GM12873 (cell line): ENCODE data around the gene PTPRG.

Experiments
- TF ChIP-seq, protein P1 (sequence below): IDR thresholded peaks from 2 replicates; pipeline ENCODE4 v1.5.1; 2012; ENCODE audit warnings: low read depth, mild to moderate bottlenecking, moderate library complexity, low read length, control low read depth; ENCODE audit not compliant: insufficient read depth; ENCODE audit errors: missing control alignments

Gene PTPRG

GRCh38 chr3:62266668-62267283, 705.4 kb downstream of the PTPRG start:
- TF ChIP-seq, protein P1, sequence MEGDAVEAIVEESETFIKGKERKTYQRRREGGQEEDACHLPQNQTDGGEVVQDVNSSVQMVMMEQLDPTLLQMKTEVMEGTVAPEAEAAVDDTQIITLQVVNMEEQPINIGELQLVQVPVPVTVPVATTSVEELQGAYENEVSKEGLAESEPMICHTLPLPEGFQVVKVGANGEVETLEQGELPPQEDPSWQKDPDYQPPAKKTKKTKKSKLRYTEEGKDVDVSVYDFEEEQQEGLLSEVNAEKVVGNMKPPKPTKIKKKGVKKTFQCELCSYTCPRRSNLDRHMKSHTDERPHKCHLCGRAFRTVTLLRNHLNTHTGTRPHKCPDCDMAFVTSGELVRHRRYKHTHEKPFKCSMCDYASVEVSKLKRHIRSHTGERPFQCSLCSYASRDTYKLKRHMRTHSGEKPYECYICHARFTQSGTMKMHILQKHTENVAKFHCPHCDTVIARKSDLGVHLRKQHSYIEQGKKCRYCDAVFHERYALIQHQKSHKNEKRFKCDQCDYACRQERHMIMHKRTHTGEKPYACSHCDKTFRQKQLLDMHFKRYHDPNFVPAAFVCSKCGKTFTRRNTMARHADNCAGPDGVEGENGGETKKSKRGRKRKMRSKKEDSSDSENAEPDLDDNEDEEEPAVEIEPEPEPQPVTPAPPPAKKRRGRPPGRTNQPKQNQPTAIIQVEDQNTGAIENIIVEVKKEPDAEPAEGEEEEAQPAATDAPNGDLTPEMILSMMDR = no peak

- TF ChIP-seq, protein P1 = no peak
Measured at GRCh38 chr3:62276658-62277180, 715.3 kb downstream of the PTPRG start.

DNA sequence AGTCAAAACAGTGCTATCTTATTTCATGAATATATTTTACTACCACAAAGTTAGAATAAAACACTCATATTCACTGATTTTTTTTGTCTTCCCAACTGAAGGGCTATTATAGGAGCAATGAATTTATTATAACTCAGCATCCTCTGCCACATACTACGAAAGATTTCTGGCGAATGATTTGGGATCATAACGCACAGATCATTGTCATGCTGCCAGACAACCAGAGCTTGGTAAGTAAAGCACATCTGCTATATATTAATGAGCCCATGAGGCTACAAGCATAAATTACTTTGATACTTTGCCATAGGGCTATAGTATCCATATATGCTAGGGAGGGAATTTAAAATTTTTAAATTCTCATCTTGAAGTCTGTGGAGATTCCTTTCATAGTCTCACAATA, 716.1 kb downstream of the PTPRG start:
- TF ChIP-seq, protein P1 = no peak

GRCh38 chr3:62277986-62278385, 716.6 kb downstream of the PTPRG start:
- TF ChIP-seq, protein P1 = no peak

DNA sequence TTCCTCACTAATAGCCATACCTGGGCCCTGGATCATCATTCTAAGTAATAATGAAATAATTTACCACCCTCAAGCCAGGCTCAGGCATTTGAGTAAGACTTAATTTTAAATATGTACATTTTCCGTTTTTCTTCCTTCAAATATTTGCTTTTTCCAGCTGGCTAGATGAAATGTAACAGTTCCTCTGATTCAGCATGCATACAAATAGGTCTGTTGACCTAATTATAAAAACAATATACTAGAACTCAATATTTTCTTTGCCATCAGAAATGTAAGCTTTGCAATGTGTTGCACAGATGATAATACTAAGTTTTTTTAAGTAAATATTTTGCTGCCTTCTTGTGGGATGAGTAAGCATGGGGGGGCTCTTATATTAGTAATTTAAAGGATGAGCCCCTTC, 720.4 kb downstream of the PTPRG start:
- TF ChIP-seq, protein P1 = no peak

DNA sequence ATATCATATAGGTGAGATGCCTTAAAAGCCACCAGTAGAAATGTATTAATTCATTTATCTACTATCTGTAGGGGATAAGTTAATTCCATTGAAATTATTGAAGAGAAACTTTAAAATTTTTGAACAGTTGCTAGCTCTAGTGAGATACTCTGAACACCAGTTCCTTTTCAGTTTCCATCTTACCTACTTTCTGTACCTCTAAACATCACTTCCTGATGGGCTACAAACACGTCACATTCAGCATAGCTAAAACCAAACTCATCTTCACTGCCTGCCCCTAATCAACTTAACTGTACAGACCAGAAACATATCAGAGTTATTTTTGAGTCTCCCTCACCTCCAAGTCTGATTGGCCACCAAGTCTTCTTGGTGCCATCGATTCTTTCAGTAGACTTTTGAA, 723.1 kb downstream of the PTPRG start:
- TF ChIP-seq, protein P1 = no peak

DNA sequence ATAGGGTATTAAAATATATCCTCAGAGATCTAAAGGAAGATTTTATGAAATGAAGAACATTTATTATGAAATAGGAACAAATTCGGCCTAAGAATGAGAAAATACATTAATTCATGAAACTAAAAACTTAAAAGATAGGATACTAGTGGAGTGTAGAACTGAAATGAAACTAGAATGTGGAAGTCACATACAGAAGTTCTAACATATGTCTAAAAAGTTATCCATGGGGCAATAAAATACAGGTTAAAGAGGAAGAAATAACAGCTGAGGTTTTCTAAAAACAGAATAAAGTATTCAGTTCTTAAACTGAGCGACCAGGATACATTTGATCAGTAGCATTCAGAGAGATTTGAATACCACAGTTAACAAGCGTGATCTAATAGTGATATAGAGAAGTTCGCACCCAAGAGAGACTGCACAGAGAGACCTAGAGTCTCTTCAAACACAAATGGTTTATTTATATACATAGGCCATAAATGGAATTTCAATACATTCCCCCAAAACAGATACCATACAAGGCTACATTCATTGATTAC, 726.1 kb downstream of the PTPRG start:
- TF ChIP-seq, protein P1 = no peak
